ENCODE measurements around the gene HHATL.
"Not testable (repeated sequence)": the region's sequence is repeated elsewhere in the genome, so short reads cannot be mapped to it uniquely, and the experiment has no call there.

The HHATL gene

DNA sequence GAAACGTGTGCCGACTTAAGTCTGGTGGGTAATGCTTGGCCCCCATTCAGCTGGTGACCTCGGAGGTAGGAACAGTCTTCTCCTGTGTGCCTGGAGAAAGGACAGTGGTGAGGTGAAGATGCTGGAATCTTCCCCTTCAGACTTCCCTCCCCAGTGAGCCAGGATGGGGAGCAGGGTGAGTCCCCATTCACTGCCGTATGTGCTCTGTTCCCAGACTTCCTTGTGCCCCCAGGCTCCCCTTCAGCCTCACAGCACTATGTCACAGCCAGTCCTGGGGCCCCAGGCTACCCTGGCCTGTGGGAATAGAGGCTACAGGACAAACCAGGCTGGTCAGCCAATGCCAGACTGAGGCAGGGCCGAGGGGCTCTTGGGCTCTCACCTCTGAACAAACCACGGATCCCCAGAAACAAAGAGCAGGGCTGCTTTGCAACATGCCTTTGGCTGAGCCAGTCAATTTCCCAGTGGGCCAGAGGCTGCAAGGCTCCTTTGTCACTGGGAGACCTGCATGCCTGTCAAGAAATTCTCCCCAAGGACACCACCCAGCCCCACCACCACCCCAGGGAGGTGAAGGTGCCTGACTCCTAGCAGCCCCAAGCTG lies 31.8 kb upstream of the HHATL start:
- DNase-seq (ENCODE audit: extremely low read depth in 1 of 2, low read depth in 1 of 2) = no peak

GRCh38 chr3:42733501-42734262 lies 31.1 kb upstream of the HHATL start:
- no peak for DNase-seq (ENCODE audit: extremely low read depth in 1 of 2, low read depth in 1 of 2)

DNA sequence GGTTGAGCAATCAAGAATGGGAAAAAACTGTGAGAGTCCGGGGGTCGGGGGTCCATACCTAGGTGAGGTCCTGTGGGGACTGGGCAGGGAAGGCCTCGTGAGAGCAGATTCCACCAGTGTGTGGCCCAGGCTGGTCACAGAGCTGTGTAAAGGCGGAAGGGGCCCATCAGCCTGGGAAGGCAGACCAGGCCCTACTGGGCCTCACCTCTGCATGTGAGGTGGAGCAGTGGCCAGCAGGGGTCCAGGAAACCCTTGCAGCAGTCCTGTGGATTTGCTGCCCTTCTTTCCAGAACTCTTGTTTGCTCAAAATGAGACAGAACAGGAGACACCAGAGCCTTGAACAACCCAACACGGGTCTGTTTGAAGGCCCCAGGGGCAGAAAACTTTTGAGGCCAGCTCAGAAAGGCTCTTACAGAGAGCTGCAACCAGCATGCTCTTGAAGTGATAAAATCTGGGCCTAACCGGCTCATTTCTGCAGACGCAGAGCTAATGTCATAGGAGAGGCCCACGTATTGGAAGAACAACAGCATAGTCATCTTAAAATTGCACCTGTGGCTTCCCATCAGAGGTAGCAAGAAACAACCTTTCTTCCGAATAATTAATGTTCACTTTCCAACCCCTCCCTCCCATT lies 30.3 kb upstream of the HHATL start:
- no peak for DNase-seq (ENCODE audit: extremely low read depth in 1 of 2, low read depth in 1 of 2)

DNA sequence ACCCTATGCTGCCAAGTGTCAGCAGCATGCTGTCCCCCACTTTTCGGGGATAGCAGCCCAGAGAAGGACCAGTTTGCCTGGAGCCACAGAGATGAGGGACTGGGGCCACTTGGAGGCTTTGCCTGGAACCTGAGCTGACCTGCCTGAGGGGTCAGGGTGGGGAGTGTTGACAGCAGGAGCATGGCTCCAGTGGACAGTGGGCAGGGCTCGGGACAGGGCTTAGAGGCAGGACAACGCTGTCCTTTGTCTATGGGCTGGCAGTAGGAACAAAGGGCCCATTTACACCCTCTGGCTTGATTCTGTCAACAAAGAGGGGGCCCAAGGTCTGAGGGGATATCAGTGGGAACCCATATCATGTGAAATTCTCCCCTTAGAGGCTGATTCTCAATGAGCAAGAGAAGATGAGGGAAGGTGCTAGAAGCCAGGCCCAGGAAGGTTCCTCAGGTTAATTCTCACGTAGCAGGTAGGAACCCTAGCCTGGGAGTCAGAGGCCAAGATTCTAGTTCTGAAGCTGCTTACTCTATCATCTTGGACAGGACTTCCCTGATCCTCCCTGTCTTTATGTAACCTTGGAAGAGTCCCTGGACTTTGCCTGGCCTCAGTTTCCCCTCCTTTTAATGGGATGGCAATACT lies 29.7 kb upstream of the HHATL start:
- DNase-seq (ENCODE audit: extremely low read depth in 1 of 2, low read depth in 1 of 2) = no peak

- DNase-seq (ENCODE audit: extremely low read depth in 1 of 2, low read depth in 1 of 2) = no peak
Observed at GRCh38 chr3:42731476-42732195, 29.0 kb upstream of the HHATL start.

- DNase-seq (ENCODE audit: extremely low read depth in 1 of 2, low read depth in 1 of 2) = no peak
Observed at GRCh38 chr3:42730706-42731420, 28.3 kb upstream of the HHATL start.

DNA sequence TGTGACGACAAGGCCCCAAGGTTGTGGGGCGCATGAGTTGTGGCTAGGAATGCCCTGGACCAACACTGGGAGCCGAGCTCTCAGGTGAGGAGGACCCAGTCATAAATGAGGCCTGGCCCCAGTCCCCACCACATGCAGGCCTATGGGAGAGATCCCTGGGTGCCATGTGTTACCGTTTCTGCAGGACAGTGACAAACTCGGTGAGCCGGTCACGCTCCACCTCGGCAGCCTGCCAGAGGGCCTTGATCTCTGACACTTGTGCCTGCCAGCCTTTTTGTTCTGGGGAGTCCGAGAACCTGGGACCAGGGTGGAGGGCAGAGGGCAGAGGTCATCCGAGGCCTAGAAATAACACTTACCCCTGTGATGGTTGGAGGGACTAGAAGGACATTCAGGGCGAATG lies 27.7 kb upstream of the HHATL start:
- no peak for DNase-seq (ENCODE audit: extremely low read depth in 1 of 2, low read depth in 1 of 2)

- DNase-seq (ENCODE audit: extremely low read depth in 1 of 2, low read depth in 1 of 2) = no peak
Observed at GRCh38 chr3:42729404-42730145, 27.0 kb upstream of the HHATL start.

- no peak for DNase-seq (ENCODE audit: extremely low read depth in 1 of 2, low read depth in 1 of 2)
Observed at GRCh38 chr3:42728668-42729364, 26.2 kb upstream of the HHATL start.

GRCh38 chr3:42728056-42728455 lies 25.5 kb upstream of the HHATL start:
- DNase-seq (ENCODE audit: extremely low read depth in 1 of 2, low read depth in 1 of 2) = no peak

GRCh38 chr3:42725454-42725853 lies 22.9 kb upstream of the HHATL start:
- no peak for DNase-seq (ENCODE audit: extremely low read depth in 1 of 2, low read depth in 1 of 2)

DNA sequence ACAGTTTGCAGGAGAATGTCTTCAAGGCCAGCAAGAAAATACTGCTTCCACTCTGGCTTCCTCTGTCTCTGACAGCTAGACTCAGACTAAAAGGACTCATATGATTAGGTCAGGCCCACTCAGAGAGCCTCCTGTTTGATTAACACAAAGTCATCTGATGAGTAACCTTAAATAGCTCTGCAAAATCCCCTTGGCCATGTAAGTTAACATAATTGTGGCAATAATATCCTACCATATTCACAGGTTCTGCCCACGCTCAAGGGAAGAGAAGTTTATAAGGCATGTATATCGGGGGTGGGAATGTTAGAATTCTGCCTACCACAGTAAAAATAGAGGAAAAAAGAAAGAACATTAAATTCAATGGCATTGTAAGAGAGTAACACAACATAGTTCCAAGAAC lies 20.6 kb upstream of the HHATL start:
- DNase-seq (ENCODE audit: extremely low read depth in 1 of 2, low read depth in 1 of 2) = no peak

- DNase-seq (ENCODE audit: extremely low read depth in 1 of 2, low read depth in 1 of 2) = not testable (repeated sequence)
Observed at GRCh38 chr3:42722442-42722841, 19.8 kb upstream of the HHATL start.

DNA sequence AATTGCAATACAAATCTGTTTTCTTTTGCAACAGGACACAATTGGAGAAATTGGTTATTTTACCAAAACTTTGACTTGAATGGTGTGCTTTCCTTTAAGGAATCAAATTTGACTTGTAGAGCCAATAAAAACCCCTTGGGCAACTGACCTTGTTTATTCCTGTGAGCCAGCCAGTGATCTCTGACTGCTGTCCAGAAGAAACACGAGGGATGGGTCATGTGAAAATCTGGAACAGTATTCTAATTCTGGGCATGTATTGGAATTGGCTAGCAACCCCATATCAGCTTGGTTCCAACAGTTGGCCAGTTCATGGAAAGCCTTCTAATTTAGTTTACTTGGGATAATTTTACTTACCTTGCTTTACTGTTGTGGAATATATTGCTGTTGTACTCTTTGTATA lies 19.1 kb upstream of the HHATL start:
- no peak for DNase-seq (ENCODE audit: extremely low read depth in 1 of 2, low read depth in 1 of 2)

- no peak for DNase-seq (ENCODE audit: extremely low read depth in 1 of 2, low read depth in 1 of 2)
Observed at GRCh38 chr3:42720126-42720525, 17.5 kb upstream of the HHATL start.

DNA sequence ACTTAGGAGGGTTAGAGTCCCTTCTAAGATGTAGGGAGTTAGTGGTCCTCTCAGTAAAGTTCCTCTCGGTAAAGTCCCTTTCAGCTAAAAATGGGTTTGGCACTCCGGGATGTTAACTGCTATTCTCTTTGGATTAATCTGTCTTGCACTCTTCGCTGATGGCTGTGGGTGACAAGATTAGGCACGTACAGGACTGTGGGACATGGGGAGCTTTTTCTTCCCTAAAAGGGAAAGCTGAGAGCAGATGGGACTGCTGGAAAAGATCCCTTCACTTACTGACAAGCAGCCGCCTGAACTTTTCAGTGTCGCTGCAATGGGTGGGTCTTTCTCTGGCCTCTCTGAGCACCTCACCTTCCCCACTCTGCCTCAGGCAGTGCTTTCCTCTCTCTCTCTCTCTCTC lies 16.4 kb upstream of the HHATL start:
- DNase-seq (ENCODE audit: extremely low read depth in 1 of 2, low read depth in 1 of 2) = no peak

DNA sequence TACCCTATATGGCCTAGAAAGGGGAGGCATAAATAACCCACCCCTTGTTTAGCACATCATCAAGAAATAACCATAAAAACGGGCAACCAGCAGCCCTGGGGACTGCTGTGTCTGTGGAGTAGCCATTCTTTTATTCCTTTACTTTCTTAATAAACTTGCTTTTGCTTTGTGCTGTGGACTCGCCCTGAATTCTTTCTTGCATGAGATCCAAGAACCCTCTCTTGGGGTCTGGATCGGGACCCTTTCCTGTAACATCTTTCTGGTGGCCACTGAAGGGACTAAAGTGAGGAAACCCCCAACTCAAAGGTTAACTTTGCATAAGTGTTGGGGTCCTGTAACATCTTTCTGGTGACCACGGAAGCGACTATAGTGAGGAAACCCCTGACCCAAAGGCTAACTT lies 15.7 kb upstream of the HHATL start:
- no peak for DNase-seq (ENCODE audit: extremely low read depth in 1 of 2, low read depth in 1 of 2)

DNA sequence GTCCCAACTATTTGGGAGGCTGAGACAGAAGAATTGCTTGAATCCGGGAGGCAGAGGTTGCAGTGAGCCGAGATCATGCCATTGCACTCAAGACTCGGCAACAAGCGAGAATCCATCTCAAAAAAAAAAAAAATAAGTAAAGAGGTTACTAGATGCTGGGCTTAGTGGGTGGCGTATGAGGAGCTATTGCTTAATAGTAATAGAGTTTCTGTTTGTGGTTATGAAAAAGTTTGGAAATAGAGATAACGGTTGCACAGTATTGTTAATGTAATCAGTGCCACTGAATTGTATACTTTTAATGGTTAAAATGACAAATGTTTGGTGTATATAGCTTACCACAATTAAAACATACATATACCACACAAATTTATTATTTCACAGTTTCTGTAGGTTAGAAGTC lies 14.7 kb upstream of the HHATL start:
- no peak for DNase-seq (ENCODE audit: extremely low read depth in 1 of 2, low read depth in 1 of 2)

- no peak for DNase-seq (ENCODE audit: extremely low read depth in 1 of 2, low read depth in 1 of 2)
Observed at GRCh38 chr3:42714171-42714852, 11.7 kb upstream of the HHATL start.

Measured in activated CD8-positive, alpha-beta memory T cell treated with anti-CD3 and anti-CD28 coated beads for 1 hour (primary cell).